Stimulated activated CD8-positive, alpha-beta memory T cell treated with anti-CD3 and anti-CD28 coated beads, Interleukin-7, amount 100 ng/mL, for 48 hours (primary cell): Measurements from ENCODE around the gene PITHD1.
A peak's percentile ranks its signal among the peaks of the same experiment; 100 is the strongest.
"Not testable (repeated sequence)": the region's sequence is repeated elsewhere in the genome, so short reads cannot be mapped to it uniquely, and the experiment has no call there.

Experiments
- DNase-seq, 2 donors: peaks; one replicate each; pipeline ENCODE4 v3.0.0-alpha.2; 2020; ENCODE audit warnings: low read depth in 1 of 2; ENCODE audit errors: extremely low read depth in 1 of 2

PITHD1 gene

DNA sequence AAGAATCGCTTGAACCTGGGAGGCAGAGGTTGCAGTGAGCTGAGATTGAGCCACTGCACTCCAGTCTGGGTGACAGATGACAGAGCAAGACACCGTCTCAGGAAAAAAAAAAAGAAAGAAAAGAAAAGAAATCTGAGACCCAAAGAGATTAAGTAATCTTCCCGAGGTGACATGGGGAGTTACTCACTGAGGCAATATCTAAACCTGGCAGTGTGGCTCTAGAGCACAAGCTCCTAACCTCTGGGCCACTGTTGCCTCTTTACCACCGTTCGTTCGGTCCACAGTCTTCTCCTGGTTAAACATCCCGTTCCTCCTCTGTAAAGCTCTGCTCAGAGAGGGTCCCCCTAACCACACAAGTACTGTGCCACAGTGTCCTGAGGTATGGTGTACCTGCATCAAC is 45.5 kb downstream of the PITHD1 start:
- DNase-seq, result no peak

DNA sequence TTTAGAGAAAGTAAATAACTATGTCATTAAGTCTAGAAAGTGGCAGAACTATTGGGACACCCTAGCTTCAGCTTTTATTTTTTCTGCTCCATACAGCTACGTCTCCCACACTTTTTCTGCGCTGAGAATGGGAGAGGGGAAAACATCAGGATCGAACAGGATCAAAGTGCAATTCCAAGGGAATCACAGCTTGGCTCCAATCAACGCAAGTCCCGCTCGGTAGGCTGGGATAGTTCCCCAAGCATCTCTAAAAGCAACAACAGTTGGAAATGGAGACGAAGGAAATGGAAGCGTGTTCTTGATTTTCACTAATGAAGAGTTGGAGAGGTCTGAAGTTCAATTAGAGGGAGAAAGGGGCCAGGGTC is 46.5 kb downstream of the PITHD1 start:
- no peak for DNase-seq

DNA sequence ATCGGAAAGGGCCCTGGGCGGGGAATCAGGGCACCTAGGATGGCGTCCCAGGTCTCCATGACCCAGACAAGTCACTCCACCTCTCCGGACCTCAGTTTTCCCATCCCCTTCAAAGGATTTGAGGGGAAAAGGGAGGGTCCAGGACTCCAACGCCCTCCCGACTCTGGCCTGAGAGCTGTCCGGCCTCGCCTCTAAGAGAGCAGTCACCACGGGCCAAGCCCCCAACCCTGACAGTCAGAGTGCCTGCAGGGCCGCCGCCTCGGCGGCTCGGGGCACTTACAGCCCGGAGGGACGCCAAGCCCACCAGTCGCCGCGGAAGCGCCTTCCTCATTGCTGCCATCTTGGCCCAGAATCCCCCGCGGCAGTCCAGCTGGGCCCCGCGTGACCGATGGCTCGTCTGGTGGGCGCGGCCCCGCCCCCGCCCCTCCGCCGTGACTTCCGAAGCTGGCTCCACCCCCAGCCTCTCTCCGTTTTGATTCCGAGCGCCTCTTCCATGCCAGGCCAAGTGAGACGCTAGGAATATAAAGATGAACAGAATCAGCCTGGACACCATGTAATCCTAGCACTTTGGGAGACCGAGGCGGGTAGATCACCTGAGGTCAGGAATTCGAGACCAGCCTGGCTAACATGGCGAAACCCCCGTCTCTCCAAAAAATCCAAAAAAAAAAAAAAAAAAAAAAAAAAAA is 47.0 kb downstream of the PITHD1 start, which contains the start of gene HMGCL:
TSS of gene HMGCL (minus strand) at position 354 of the 686 bp plus-strand sequence. CDS start at position 340, 14 bp downstream.
- DNase-seq, result peak; percentile 76 to 81

- DNase-seq, result no peak
Measured at GRCh38 chr1:23825762-23826522, 47.7 kb downstream of the PITHD1 start.

GRCh38 chr1:23826590-23826989 is 48.4 kb downstream of the PITHD1 start:
- DNase-seq, result not testable (repeated sequence)

DNA sequence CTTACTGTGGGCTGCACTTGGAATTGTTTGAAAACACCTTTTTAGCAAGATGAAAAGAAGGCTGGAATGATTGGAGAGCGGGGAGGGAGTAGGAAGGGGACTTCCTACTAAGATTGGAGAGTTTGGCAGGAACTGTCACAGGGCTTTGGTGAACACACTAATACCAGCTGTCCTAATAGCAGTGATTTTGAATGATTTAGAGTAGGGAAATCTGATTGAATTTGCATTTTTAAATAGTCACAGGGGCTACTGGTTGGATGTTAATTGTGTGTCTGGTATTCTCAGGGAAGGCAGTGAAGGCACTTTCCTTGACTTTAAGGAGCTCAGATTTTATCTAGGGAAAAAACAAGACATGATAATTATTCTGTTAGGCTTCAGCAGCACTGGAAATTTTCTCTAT is 49.5 kb downstream of the PITHD1 start:
- no peak for DNase-seq

DNA sequence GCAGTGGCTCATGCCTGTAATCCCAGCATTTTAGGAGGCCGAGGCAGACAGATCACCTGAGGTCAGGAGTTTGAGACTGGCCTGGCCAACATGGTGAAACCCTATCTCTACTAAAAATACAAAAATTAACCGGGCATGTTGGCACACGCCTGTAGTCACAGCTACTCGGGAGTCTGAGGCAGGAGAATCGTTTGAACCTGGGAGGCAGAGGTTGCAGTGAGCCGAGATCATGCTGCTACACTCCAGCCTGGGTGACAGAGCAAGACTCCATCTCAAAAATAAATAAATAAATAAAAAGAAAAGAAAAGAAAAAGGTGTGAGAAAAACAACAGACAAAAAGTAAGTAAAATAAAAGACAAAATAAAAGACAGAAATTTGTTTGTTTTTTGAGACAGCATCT is 55.9 kb downstream of the PITHD1 start:
- DNase-seq, result not testable (repeated sequence)

DNA sequence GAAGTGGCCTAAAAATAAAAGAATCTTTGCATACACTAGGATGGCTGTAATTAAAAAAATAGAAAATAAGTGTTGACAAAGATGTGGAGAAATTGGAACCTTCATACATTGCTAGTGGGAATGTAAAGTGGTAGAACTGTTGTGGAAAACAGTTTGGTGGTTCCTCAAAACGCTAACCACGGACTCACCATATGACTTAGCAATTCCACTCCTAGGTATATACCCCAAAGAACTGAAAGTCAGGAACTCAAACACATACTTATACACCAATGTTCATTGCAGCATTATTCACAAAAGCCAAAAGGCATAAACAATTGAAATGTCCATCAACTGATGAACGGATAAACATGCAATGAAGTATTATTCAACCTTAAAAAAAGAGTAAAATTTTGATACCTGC is 57.8 kb downstream of the PITHD1 start:
- DNase-seq, result no peak
